Measurements from ENCODE around the gene REV1.

DNA sequence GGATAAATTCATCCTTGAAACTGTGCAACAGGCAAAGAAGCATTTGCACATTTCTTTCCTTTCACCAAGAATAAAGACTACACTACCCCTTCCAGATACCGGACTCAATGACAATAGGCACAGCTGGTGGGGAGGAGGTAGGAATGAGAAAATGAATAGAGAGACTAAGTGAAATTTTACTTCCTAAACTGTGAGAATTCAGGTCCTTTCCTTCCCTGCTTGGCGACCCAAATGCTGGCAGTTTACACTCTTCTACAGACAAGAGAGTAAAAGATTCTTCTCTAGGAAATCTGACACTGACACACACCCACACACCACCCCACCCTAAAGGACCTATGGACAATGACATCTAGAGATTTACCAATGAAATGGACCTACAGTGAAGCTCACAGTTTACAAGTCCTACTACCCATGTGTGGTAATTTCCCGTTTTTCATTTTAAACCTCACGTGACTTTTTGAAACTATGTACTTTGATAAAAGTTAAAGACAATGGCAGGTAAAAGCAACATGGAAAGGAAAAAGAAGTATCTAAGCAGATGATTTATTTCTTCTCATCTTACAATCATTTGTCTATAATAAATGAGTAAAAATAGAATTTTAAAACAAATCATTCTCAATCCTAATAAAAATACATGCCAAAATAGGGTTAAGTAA is 27.9 kb downstream of the REV1 start:
- TF ChIP-seq ZNF133 (tag by site-specific recombination; IDR thresholded peaks at IDR 0.05), result no peak
- no peak for TF ChIP-seq ZNF274 (IDR thresholded peaks at IDR 0.05; ENCODE audit: low read length)
- no peak for TF ChIP-seq ZNF274 (tag by site-specific recombination; IDR thresholded peaks at IDR 0.05; ENCODE audit: borderline replicate concordance)
- TF ChIP-seq ZNF366 (tag by site-specific recombination; conservative IDR thresholded peaks at IDR 0.05), result no peak
- TF ChIP-seq, protein P1, sequence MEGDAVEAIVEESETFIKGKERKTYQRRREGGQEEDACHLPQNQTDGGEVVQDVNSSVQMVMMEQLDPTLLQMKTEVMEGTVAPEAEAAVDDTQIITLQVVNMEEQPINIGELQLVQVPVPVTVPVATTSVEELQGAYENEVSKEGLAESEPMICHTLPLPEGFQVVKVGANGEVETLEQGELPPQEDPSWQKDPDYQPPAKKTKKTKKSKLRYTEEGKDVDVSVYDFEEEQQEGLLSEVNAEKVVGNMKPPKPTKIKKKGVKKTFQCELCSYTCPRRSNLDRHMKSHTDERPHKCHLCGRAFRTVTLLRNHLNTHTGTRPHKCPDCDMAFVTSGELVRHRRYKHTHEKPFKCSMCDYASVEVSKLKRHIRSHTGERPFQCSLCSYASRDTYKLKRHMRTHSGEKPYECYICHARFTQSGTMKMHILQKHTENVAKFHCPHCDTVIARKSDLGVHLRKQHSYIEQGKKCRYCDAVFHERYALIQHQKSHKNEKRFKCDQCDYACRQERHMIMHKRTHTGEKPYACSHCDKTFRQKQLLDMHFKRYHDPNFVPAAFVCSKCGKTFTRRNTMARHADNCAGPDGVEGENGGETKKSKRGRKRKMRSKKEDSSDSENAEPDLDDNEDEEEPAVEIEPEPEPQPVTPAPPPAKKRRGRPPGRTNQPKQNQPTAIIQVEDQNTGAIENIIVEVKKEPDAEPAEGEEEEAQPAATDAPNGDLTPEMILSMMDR (tag by site-specific recombination; IDR thresholded peaks at IDR 0.05), result no peak
- TF ChIP-seq, protein P2, sequence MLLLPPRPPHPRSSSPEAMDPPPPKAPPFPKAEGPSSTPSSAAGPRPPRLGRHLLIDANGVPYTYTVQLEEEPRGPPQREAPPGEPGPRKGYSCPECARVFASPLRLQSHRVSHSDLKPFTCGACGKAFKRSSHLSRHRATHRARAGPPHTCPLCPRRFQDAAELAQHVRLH (tag by site-specific recombination; IDR thresholded peaks at IDR 0.05), result no peak
- TF ChIP-seq SALL2 (tag by site-specific recombination; IDR thresholded peaks at IDR 0.05; ENCODE audit: borderline replicate concordance), result no peak
- no peak for TF ChIP-seq ZNF23 (tag by site-specific recombination; IDR thresholded peaks at IDR 0.05; ENCODE audit: borderline replicate concordance)
